Thoracic aorta (tissue), 2 donors: ENCODE measurements around the gene SLC17A2. TPM values are rescaled to one million over a fixed set of nuclear protein-coding genes. Genes with fewer than 3 reads are reported as not detected.

ENCODE experiments used
- ATAC-seq: fragments of 150-250 bp; one replicate; pipeline ENCODE4 v1.8.0; 2017; ENCODE audit warnings: low read depth; ENCODE audit not compliant: insufficient number of reproducible peaks, low FRiP score
- DNase-seq: peaks from one replicate; pipeline ENCODE4 v3.0.0-alpha.2; 2020; ENCODE audit warnings: low spot score
- H3K27ac ChIP-seq, 2 donors: fragments of 200-600 bp; sonication (generic); 1 replicate in 1 of 2; 2 replicates in 1 of 2; pipeline ENCODE4 v1.5.1; 2016; ENCODE audit warnings: mild to moderate bottlenecking in 2 of 2, moderate library complexity in 2 of 2
- H3K27me3 ChIP-seq: fragments of 200-600 bp; sonication (generic); replicated peaks from 2 replicates; pipeline ENCODE4 v1.6.0; 2016; ENCODE audit warnings: mild to moderate bottlenecking; ENCODE audit not compliant: insufficient read depth
- H3K36me3 ChIP-seq: fragments of 200-600 bp; sonication (generic); one replicate; pipeline ENCODE4 v1.5.1; 2016
- H3K4me1 ChIP-seq, 2 donors: fragments of 200-600 bp; sonication (generic); 1 replicate in 1 of 2; 2 replicates in 1 of 2; pipeline versions ENCODE4 v1.5.1 to v1.6.0; 2016; ENCODE audit warnings: low read depth in 2 of 2, mild to moderate bottlenecking in 1 of 2; ENCODE audit not compliant: control insufficient read depth in 1 of 2
- H3K4me3 ChIP-seq: fragments of 200-600 bp; sonication (generic); 2 replicates; pipeline ENCODE4 v1.5.1; 2016; ENCODE audit warnings: mild to moderate bottlenecking
- H3K9me3 ChIP-seq: fragments of 200-600 bp; sonication (generic); 2 replicates; pipeline ENCODE4 v1.5.1; 2016
- total RNA-seq, 2 donors: library from RNA; depleted of rRNA; stranded (reverse); fragments of >200 nt; gene quantifications; one replicate each; pipeline versions ENCODE4 v1.1.0 to v1.2.3, GENCODE V29; 2016
- TF ChIP-seq, protein P1 (sequence below): fragments of 200-600 bp; sonication (generic); IDR thresholded peaks from one replicate; pipeline ENCODE4 v1.5.1; 2019; ENCODE audit warnings: antibody characterized with exemption

Gene SLC17A2
- total RNA-seq, 2 donors from 2014 or later: not detected

DNA sequence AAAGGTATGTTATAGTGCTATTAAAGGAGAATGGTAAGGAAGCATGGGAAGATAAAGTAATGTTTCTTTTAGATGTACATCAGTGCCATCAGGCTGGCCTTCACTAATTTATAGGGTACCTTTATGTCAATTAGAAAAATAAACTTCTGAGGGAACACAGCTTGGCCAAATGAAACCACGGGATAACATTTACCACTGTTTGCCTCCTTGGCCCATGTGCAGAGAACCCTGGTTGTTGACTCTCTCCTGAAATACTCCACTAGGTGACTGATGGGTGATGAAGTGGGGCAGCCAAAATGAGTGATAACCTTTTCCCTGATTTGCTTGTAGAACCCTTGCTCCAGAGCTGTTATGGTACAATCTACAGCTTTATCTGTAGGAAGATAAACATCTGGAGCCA is 41.6 kb upstream of the SLC17A2 start:
- TF ChIP-seq, protein P1, sequence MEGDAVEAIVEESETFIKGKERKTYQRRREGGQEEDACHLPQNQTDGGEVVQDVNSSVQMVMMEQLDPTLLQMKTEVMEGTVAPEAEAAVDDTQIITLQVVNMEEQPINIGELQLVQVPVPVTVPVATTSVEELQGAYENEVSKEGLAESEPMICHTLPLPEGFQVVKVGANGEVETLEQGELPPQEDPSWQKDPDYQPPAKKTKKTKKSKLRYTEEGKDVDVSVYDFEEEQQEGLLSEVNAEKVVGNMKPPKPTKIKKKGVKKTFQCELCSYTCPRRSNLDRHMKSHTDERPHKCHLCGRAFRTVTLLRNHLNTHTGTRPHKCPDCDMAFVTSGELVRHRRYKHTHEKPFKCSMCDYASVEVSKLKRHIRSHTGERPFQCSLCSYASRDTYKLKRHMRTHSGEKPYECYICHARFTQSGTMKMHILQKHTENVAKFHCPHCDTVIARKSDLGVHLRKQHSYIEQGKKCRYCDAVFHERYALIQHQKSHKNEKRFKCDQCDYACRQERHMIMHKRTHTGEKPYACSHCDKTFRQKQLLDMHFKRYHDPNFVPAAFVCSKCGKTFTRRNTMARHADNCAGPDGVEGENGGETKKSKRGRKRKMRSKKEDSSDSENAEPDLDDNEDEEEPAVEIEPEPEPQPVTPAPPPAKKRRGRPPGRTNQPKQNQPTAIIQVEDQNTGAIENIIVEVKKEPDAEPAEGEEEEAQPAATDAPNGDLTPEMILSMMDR: no peak
- Histone ChIP-seq H3K4me1 (peaks cover 34 to 44% of the 10 kb centered on the region in 2 donors), H3K36me3 (peaks cover 53% of the 10 kb centered on the region), H3K9me3 (no peaks in the 10 kb centered on the region), H3K4me3 (no peak overlapping the region), H3K27me3 (no peaks in the 10 kb centered on the region), H3K27ac (peak overlapping the region; percentile 7 to 83)
- DNase-seq (no peak), ATAC-seq (no peak)

DNA sequence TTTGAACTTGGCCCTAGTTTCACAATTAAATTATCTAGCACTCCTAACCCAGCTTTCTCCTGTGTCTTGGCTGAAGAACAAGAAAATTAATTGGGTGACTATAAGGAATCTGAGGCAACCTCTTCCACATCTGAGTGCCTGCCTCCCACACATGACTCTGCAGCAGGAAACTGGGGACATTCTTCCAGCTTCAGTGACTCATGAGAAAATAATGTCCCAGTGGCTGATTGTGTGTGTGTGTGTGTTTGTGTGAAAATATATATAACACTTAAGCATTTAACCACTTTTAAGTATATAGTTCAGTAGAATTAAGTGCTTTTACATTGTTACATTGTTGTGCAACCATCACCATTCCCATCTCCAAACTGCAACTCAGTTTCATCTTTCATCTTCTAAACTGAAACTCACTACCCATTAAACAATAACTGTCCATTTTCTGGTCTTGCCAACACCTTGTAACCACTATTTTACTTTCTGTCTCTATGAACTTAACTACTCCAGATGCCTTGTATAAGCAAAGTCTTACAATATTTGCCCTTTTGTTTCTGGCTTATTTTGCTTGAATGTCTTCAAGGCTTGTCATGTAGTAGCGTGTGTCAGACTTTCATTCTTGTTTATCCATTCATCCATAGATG is 40.8 kb upstream of the SLC17A2 start:
- DNase-seq (peak; percentile 31), ATAC-seq (peak; percentile 84)
- Histone ChIP-seq H3K27ac (peak overlapping the region; percentile 7 to 83), H3K9me3 (no peaks in the 10 kb centered on the region), H3K4me3 (no peak overlapping the region), H3K27me3 (no peaks in the 10 kb centered on the region), H3K4me1 (peaks cover 42 to 52% of the 10 kb centered on the region in 2 donors), H3K36me3 (peaks cover 54% of the 10 kb centered on the region)
- TF ChIP-seq, protein P1: no peak

DNA sequence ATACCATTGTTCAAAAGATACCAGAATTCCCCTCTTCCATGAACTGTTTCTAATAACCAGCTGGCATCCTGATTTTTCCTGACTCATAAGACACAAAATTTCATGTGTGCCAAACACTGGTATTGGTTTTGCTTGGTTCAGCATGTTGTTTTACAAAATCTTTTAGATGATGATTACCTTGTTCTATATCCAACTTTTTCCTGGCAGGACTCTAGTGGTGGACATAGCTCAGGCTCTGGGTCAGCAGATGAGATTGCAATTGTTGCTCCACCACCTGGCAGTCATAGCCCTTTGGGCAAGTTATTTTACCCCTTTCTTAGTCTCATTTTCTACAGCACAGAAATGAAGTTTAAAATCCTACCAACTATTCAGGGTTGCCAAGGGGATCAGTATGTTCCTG is 38.3 kb upstream of the SLC17A2 start:
- peaks cover 59 to 74% of the 10 kb centered on the region in 2 donors for H3K4me1 ChIP-seq
- no peak for DNase-seq
- peak overlapping the region; percentile 7 to 35 for H3K27ac ChIP-seq
- H3K9me3 ChIP-seq: no peaks in the 10 kb centered on the region
- no peak for ATAC-seq
- TF ChIP-seq, protein P1: no peak
- peaks cover 38% of the 10 kb centered on the region for H3K36me3 ChIP-seq
- H3K4me3 ChIP-seq: peak overlapping the region; percentile 32
- H3K27me3 ChIP-seq: no peaks in the 10 kb centered on the region

DNA sequence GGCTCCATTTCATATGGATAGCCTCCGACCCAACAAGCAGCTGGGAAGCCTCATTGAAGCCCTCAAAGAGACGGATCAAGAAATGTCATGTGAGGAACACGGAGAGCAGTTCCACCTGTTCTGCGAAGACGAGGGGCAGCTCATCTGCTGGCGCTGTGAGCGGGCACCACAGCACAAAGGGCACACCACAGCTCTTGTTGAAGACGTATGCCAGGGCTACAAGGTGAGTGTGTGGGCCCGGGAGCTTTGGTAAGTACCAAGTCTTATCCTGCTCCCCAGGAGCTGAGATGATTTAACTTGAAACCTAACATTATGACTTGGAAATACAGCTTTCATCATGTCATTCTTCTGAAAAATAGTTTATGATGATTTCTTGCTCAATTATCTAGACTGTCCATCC is 36.2 kb upstream of the SLC17A2 start:
- Histone ChIP-seq H3K4me1 (peaks cover 60 to 70% of the 10 kb centered on the region in 2 donors), H3K27me3 (no peaks in the 10 kb centered on the region), H3K27ac (no peak overlapping the region), H3K4me3 (peak overlapping the region; percentile 32), H3K36me3 (peaks cover 18% of the 10 kb centered on the region), H3K9me3 (no peaks in the 10 kb centered on the region)
- no peak for ATAC-seq
- TF ChIP-seq, protein P1: no peak
- DNase-seq: no peak

DNA sequence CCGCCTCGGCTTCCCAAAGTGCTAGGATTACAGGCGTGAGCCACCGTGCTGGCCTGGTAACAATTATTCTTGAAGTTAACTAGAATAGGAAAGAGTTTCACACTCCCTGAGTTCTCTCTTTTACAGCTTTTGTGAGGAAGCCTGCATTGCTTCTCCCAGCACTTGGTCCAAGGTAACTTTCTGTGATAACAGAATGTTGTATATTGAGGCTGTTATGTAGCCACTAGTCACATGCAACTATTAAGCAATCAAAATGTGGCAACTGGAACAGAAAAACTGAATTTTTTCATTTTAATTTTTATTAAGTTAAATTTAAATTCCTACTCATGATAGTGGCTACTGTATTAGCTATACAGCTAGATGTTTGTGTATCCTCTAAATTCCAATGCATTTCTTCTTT is 34.6 kb upstream of the SLC17A2 start:
- TF ChIP-seq, protein P1: no peak
- Histone ChIP-seq H3K27ac (peak overlapping the region in 1 of 2 donors; percentile 29), H3K4me3 (peak overlapping the region; percentile 89), H3K9me3 (no peaks in the 10 kb centered on the region), H3K27me3 (no peaks in the 10 kb centered on the region), H3K4me1 (peaks cover 52 to 65% of the 10 kb centered on the region in 2 donors), H3K36me3 (peaks cover 14% of the 10 kb centered on the region)
- DNase-seq: no peak
- no peak for ATAC-seq
